Ammon's horn (tissue), 1 donor: Measurements from ENCODE around the gene ANKRD66.
"Not testable (repeated sequence)": the region's sequence is repeated elsewhere in the genome, so short reads cannot be mapped to it uniquely, and the experiment has no call there.

Experiments
- DNase-seq: peaks from one replicate; pipeline ENCODE4 v3.0.0-alpha.2; 2016; ENCODE audit warnings: low spot score

The ANKRD66 gene

GRCh38 chr6:46746696-46747095, at the start of gene ANKRD66:
Gene ANKRD66 (plus strand): TSS chr6:46746933. CDS start chr6:46751949, 5,016 bp downstream.
- no peak for DNase-seq

- DNase-seq = no peak
Observed at GRCh38 chr6:46699970-46700369, 46.8 kb upstream of the ANKRD66 start.

- DNase-seq = peak; percentile 58
Observed at GRCh38 chr6:46704562-46704961, 42.2 kb upstream of the ANKRD66 start.

- no peak for DNase-seq
Observed at GRCh38 chr6:46706464-46706863, 40.3 kb upstream of the ANKRD66 start.

- DNase-seq = no peak
Observed at GRCh38 chr6:46711491-46711890, 35.2 kb upstream of the ANKRD66 start.

- DNase-seq = no peak
Observed at GRCh38 chr6:46715141-46715540, 31.6 kb upstream of the ANKRD66 start.

GRCh38 chr6:46719099-46719498, 27.6 kb upstream of the ANKRD66 start:
- no peak for DNase-seq

- DNase-seq = no peak
Observed at GRCh38 chr6:46720401-46720800, 26.3 kb upstream of the ANKRD66 start.

GRCh38 chr6:46729787-46730326, 16.9 kb upstream of the ANKRD66 start:
- no peak for DNase-seq

- DNase-seq = peak; percentile 5
Observed at GRCh38 chr6:46730921-46731461, 15.7 kb upstream of the ANKRD66 start.

- no peak for DNase-seq
Observed at GRCh38 chr6:46733341-46733801, 13.4 kb upstream of the ANKRD66 start.

- peak; percentile 32 for DNase-seq
Observed at GRCh38 chr6:46734867-46735719, 11.6 kb upstream of the ANKRD66 start, which contains the start of gene PLA2G7. Gene PLA2G7 (minus strand): TSS chr6:46735375. CDS start chr6:46722891, 12,484 bp downstream.

- peak; percentile 9 for DNase-seq
Observed at GRCh38 chr6:46735720-46736031, 11.1 kb upstream of the ANKRD66 start.

- no peak for DNase-seq
Observed at GRCh38 chr6:46736906-46737305, 9.8 kb upstream of the ANKRD66 start.

GRCh38 chr6:46741482-46741881, 5.3 kb upstream of the ANKRD66 start:
- no peak for DNase-seq

- no peak for DNase-seq
Observed at GRCh38 chr6:46741910-46742309, 4.8 kb upstream of the ANKRD66 start.

- DNase-seq = no peak
Observed at GRCh38 chr6:46743425-46744158, 3.1 kb upstream of the ANKRD66 start.

- not testable (repeated sequence) for DNase-seq
Observed at GRCh38 chr6:46744159-46744725, 2.5 kb upstream of the ANKRD66 start.

GRCh38 chr6:46745973-46746372, 760 bp upstream of the ANKRD66 start:
- no peak for DNase-seq

- no peak for DNase-seq
Observed at GRCh38 chr6:46748940-46749503, 2.3 kb downstream of the ANKRD66 start.

GRCh38 chr6:46749731-46750130, 3.0 kb downstream of the ANKRD66 start:
- DNase-seq = no peak

GRCh38 chr6:46751658-46752057, 4.9 kb downstream of the ANKRD66 start:
- no peak for DNase-seq
